Peyer's patch (tissue), 4 donors: ENCODE data around the gene LCA5.

Experiments
- CTCF ChIP-seq, 6 experiments: fragments of 450-650 bp in 4 of 6; fragments of 200-600 bp in 2 of 6; sonication (generic) in 1 of 6; IDR thresholded peaks; one replicate each; pipeline ENCODE4 v1.5.1; 2017 to 2019; ENCODE audit warnings: antibody characterized with exemption in 6 of 6, mild to moderate bottlenecking in 3 of 6, moderate library complexity in 1 of 6
- POLR2A ChIP-seq, 2 donors: fragments of 450-650 bp; IDR thresholded peaks; one replicate each; pipeline ENCODE4 v1.5.1; 2017; ENCODE audit warnings: antibody characterized with exemption in 2 of 2, mild to moderate bottlenecking in 2 of 2, moderate library complexity in 2 of 2

- TF ChIP-seq CTCF (IDR thresholded peaks at IDR 0.05), result no peak
- no peak for TF ChIP-seq POLR2A (IDR thresholded peaks at IDR 0.05)
These were observed 7.2 kb upstream of the LCA5 start for GRCh38 chr6:79544299-79544927.
